OCI-LY1 (cell line): Measurements from ENCODE around the gene TACC3.

ENCODE experiments used
- H2AFZ ChIP-seq: fragments of 200-600 bp; sonication (generic), shearing (Covaris generic); 2 replicates; pipeline ENCODE4 v1.6.0; 2014; ENCODE audit warnings: antibody characterized with exemption, mild to moderate bottlenecking, low read length
- H3F3A ChIP-seq: fragments of 200-600 bp; sonication (generic), shearing (Covaris generic); 2 replicates; pipeline ENCODE4 v1.6.0; 2014; ENCODE audit warnings: mild to moderate bottlenecking, antibody characterized with exemption, low read length, moderate library complexity; ENCODE audit not compliant: insufficient read depth
- H3K27ac ChIP-seq: fragments of 200-600 bp; sonication (generic); 2 replicates; pipeline ENCODE4 v1.5.1; 2014; ENCODE audit warnings: low read length, mixed run types, mild to moderate bottlenecking, low read depth; ENCODE audit not compliant: poor library complexity, severe bottlenecking
- H3K27me3 ChIP-seq: fragments of 200-600 bp; sonication (generic); 2 replicates; pipeline ENCODE4 v1.6.0; 2014; ENCODE audit warnings: antibody characterized with exemption, mild to moderate bottlenecking, low read length, moderate library complexity; ENCODE audit not compliant: insufficient read depth
- H3K36me3 ChIP-seq: fragments of 200-600 bp; sonication (generic); 2 replicates; pipeline ENCODE4 v1.6.1; 2014; ENCODE audit warnings: mild to moderate bottlenecking, antibody characterized with exemption, low read length, moderate library complexity, mixed read lengths; ENCODE audit not compliant: insufficient read depth
- H3K4me1 ChIP-seq: fragments of 200-600 bp; sonication (generic); 2 replicates; pipeline ENCODE4 v1.5.1; 2014; ENCODE audit warnings: mild to moderate bottlenecking, low read length, moderate library complexity; ENCODE audit not compliant: insufficient read depth, severe bottlenecking
- H3K4me2 ChIP-seq: fragments of 200-600 bp; sonication (generic), shearing (Covaris generic); 2 replicates; pipeline ENCODE4 v1.6.1; 2014; ENCODE audit warnings: low read length
- H3K4me3 ChIP-seq: fragments of 200-600 bp; sonication (generic); 2 replicates; pipeline ENCODE4 v1.5.1; 2014; ENCODE audit warnings: low read length, low read depth, mild to moderate bottlenecking, mixed read lengths; ENCODE audit not compliant: poor library complexity, severe bottlenecking
- H3K79me2 ChIP-seq: fragments of 200-600 bp; shearing (Covaris generic); 2 replicates; pipeline ENCODE4 v1.6.1; 2016; ENCODE audit warnings: mixed run types, low read length, mixed read lengths; ENCODE audit not compliant: insufficient read depth
- H3K9ac ChIP-seq: fragments of 200-600 bp; sonication (generic), shearing (Covaris generic); 2 replicates; pipeline ENCODE4 v1.6.1; 2014; ENCODE audit warnings: mild to moderate bottlenecking, low read length, mixed read lengths
- H3K9me2 ChIP-seq: fragments of 200-600 bp; sonication (generic), shearing (Covaris generic); 2 replicates; pipeline ENCODE4 v1.6.1; 2014; ENCODE audit warnings: low read depth, mild to moderate bottlenecking, low read length, mixed read lengths
- H3K9me3 ChIP-seq: fragments of 200-600 bp; shearing (Covaris generic); 2 replicates; pipeline ENCODE4 v1.6.1; 2014; ENCODE audit warnings: low read length, mixed read lengths
- H4K20me1 ChIP-seq: fragments of 200-600 bp; sonication (generic), shearing (Covaris generic); 2 replicates; pipeline ENCODE4 v1.6.0; 2016; ENCODE audit warnings: mild to moderate bottlenecking, low read length; ENCODE audit not compliant: insufficient read depth
- EZH2 ChIP-seq: fragments of 200-600 bp; sonication (generic), shearing (Covaris generic); IDR thresholded peaks from 2 replicates; pipeline ENCODE4 v1.8.0; 2017; ENCODE audit warnings: borderline replicate concordance, mixed run types, mild to moderate bottlenecking, antibody characterized with exemption, low read length, moderate library complexity, mixed read lengths
- TF ChIP-seq, protein P1 (sequence below): fragments of 200-600 bp; sonication (generic), shearing (Covaris generic); IDR thresholded peaks from 2 replicates; pipeline ENCODE4 v1.5.1; 2017; ENCODE audit warnings: mild to moderate bottlenecking, antibody characterized with exemption, low read length, moderate library complexity, mixed read lengths

TACC3 gene

DNA sequence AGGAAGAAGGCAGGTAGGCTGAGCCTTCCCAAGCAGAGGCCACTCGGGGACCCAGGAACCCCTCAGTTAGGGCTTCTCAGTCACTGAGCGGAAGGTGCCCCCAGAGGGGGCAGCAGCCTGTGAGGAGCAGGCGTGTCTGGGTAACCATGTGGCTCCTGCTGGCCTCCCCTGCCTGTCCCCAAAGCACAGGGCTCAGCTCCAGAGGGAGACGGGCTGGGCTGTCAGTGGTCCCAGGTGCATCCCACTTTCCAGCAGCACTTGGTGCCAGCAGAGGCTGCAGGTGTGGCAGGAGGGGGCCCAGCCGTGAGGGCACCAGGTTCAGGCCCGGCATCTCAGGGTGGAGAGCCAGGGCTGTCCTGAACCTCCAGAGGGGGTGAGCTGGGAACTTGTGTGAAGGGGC is 22.7 kb downstream of the TACC3 start:
- no peak overlapping the region for H3K4me3 ChIP-seq
- H3K9ac ChIP-seq: no peak overlapping the region
- no peak overlapping the region for H3K27ac ChIP-seq
- no peaks in the 10 kb centered on the region for H4K20me1 ChIP-seq
- H2AFZ ChIP-seq: no peak overlapping the region
- no peaks in the 10 kb centered on the region for H3F3A ChIP-seq
- no peak overlapping the region for H3K4me2 ChIP-seq
- H3K4me1 ChIP-seq: no peaks in the 10 kb centered on the region
- peaks cover 49% of the 10 kb centered on the region for H3K36me3 ChIP-seq
- H3K79me2 ChIP-seq: no peaks in the 10 kb centered on the region
- H3K9me2 ChIP-seq: no peaks in the 10 kb centered on the region
- no peaks in the 10 kb centered on the region for H3K9me3 ChIP-seq
- TF ChIP-seq EZH2: no peak
- TF ChIP-seq, protein P1, sequence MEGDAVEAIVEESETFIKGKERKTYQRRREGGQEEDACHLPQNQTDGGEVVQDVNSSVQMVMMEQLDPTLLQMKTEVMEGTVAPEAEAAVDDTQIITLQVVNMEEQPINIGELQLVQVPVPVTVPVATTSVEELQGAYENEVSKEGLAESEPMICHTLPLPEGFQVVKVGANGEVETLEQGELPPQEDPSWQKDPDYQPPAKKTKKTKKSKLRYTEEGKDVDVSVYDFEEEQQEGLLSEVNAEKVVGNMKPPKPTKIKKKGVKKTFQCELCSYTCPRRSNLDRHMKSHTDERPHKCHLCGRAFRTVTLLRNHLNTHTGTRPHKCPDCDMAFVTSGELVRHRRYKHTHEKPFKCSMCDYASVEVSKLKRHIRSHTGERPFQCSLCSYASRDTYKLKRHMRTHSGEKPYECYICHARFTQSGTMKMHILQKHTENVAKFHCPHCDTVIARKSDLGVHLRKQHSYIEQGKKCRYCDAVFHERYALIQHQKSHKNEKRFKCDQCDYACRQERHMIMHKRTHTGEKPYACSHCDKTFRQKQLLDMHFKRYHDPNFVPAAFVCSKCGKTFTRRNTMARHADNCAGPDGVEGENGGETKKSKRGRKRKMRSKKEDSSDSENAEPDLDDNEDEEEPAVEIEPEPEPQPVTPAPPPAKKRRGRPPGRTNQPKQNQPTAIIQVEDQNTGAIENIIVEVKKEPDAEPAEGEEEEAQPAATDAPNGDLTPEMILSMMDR: no peak
- H3K27me3 ChIP-seq: no peaks in the 10 kb centered on the region

- H3K4me1 ChIP-seq: no peaks in the 10 kb centered on the region
- H3K36me3 ChIP-seq: peaks cover 43% of the 10 kb centered on the region
- no peaks in the 10 kb centered on the region for H3K9me3 ChIP-seq
- H3K9ac ChIP-seq: no peak overlapping the region
- no peak overlapping the region for H3K4me3 ChIP-seq
- TF ChIP-seq EZH2: no peak
- TF ChIP-seq, protein P1: no peak
- no peaks in the 10 kb centered on the region for H3K27me3 ChIP-seq
- H3K4me2 ChIP-seq: no peak overlapping the region
- no peak overlapping the region for H3K27ac ChIP-seq
- no peaks in the 10 kb centered on the region for H3K79me2 ChIP-seq
- no peaks in the 10 kb centered on the region for H4K20me1 ChIP-seq
- no peak overlapping the region for H2AFZ ChIP-seq
- no peaks in the 10 kb centered on the region for H3K9me2 ChIP-seq
- no peaks in the 10 kb centered on the region for H3F3A ChIP-seq
These were observed 23.2 kb downstream of the TACC3 start for GRCh38 chr4:1744552-1744951.

DNA sequence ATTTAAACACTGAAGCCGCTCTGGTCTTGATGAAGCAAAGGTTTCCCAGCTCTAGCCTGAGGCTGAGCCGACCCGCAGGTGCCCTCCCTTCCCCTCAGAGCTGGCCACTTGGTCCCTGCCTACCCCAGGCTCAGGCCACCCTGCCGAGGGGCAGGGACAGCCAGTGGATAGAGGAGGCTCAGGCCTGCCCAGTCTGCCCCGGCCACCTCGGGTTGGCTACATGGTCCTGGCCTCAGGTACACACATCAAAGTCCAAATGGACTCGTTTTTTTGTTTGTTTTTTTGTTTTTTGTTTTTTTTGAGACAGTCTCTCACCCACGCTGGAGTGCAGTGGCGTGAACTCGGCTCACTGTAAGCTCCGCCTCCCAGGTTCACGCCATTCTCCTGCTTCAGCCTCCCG is 23.8 kb downstream of the TACC3 start:
- no peak overlapping the region for H3K4me3 ChIP-seq
- H3K9ac ChIP-seq: no peak overlapping the region
- no peaks in the 10 kb centered on the region for H3K4me1 ChIP-seq
- H3K27me3 ChIP-seq: no peaks in the 10 kb centered on the region
- no peak overlapping the region for H3K27ac ChIP-seq
- H3K9me2 ChIP-seq: no peaks in the 10 kb centered on the region
- H3K36me3 ChIP-seq: peaks cover 37% of the 10 kb centered on the region
- no peaks in the 10 kb centered on the region for H4K20me1 ChIP-seq
- H3K79me2 ChIP-seq: no peaks in the 10 kb centered on the region
- TF ChIP-seq, protein P1: no peak
- TF ChIP-seq EZH2: no peak
- no peaks in the 10 kb centered on the region for H3F3A ChIP-seq
- H3K4me2 ChIP-seq: no peak overlapping the region
- H3K9me3 ChIP-seq: no peaks in the 10 kb centered on the region
- H2AFZ ChIP-seq: no peak overlapping the region
